GM20000 (cell line): ENCODE measurements around the gene KCMF1.

Source experiments
- DNase-seq: peaks from one replicate; pipeline ENCODE4 v3.0.0; 2012; ENCODE audit warnings: low spot score
- CTCF ChIP-seq: IDR thresholded peaks from 2 replicates; pipeline ENCODE4 v1.5.1; 2012; ENCODE audit warnings: mild to moderate bottlenecking, control low read depth; ENCODE audit errors: extremely low read depth, missing control alignments

Gene KCMF1

DNA sequence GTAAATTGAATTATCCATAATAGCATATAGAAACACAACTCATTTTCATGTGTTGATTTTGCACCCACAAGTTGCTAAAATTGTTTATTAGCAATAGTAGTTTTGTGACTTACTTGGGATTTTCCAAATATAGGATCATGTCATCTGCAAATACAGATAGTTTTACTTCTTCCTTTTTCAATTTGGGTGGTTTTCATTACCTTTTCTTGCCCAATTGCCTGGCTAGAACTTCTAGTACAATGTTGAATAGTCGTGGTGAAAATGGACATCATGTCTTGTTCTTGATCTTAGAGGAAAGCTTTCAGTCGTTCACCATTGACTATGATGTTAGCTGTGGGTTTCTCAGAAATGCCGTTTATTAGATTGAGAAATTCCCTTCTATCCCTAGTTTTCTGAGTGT, 102.1 kb downstream of the KCMF1 start:
- DNase-seq, result no peak
- no peak for TF ChIP-seq CTCF

GRCh38 chr2:85076618-85077274, 105.8 kb downstream of the KCMF1 start:
- no peak for DNase-seq
- TF ChIP-seq CTCF, result no peak

DNA sequence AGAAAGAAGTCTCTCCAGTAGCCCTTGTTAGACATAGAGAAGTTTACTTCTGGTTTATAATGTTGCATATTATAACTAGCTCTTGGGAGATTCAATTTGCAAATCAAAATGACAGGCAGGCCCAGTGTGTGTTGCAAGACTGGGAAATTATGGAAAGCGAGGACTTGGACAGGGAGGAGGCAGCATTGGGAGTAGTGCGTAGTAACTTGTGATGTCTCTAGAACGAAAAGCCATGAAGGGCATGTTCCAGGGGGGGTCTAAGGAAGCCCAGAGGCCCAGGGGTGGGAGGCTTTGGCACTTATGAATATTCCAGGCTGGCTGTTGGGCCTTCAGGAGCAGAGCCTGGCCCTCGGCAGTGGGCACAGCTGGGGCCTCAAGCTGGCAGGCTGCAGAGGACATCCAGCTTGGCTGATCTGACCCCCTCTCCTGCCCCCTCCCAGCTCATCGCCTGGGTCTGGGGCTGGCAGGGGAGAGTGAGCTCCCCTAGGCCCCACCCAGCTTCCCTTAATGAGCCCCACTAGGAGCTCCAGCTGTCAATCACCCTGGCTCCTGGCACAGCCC, 107.0 kb downstream of the KCMF1 start:
- DNase-seq, result no peak

DNA sequence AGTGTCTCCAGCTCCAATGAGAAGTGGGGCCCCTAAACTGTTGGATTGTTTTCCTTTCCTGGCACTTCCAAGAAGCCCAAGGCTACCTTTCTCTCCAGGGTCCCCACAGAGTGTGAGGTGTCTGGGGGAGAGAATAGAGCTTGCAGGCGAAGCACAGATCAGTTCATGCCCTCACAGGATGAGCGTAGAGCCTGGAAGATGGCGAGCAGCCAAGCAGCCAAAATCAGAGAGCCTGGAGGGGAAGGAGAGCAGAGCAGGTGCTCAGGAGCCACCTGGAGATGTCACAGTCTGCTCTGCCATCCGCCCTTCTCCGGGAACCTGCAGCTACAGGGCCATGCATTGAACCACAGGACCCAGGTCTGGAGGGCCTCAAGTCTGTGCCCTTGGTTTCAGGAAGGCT, 107.6 kb downstream of the KCMF1 start:
- no peak for TF ChIP-seq CTCF
- DNase-seq, result no peak

More for the DNA sequence above, 107.0 kb downstream of the KCMF1 start:
- TF ChIP-seq CTCF, result no peak

GRCh38 chr2:85083092-85083491, 112.1 kb downstream of the KCMF1 start:
- no peak for DNase-seq
- TF ChIP-seq CTCF, result no peak

DNA sequence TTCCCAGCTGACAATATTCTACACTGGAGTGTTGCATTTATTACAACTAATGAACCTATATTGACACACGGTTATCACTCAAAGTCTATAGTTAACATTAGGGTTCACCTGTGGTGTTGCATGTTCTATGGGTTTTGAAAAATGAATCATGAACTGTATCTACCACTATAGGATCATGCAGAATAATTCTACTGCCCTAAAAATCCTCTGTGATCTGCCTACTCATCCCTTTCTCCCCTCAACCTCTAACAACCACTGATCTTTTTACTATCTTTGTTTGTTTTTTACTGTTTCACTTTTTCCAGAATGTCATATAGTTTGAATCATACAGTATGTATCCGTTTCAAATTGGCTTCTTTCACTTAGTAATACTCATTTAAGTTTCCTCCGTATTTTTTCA, 114.6 kb downstream of the KCMF1 start:
- DNase-seq, result no peak
- TF ChIP-seq CTCF, result no peak

GRCh38 chr2:85087541-85087940, 116.6 kb downstream of the KCMF1 start:
- no peak for DNase-seq
- TF ChIP-seq CTCF, result no peak
